Right forelimb (tissue), 1 donor: ENCODE results near the gene ANKRD33B.
"Not testable (repeated sequence)": the region's sequence is repeated elsewhere in the genome, so short reads cannot be mapped to it uniquely, and the experiment has no call there.

Experiments
- DNase-seq: peaks from one replicate; pipeline ENCODE4 v3.0.0-alpha.2; 2018

The ANKRD33B gene

GRCh38 chr5:10538103-10538788 lies 25.6 kb upstream of the ANKRD33B start:
- no peak for DNase-seq

- no peak for DNase-seq
These were observed 24.8 kb upstream of the ANKRD33B start for GRCh38 chr5:10538789-10539686.

GRCh38 chr5:10539687-10539998 lies 24.2 kb upstream of the ANKRD33B start:
- DNase-seq, result no peak

GRCh38 chr5:10540036-10540544 lies 23.8 kb upstream of the ANKRD33B start:
- no peak for DNase-seq

GRCh38 chr5:10540951-10541646 lies 22.8 kb upstream of the ANKRD33B start:
- DNase-seq, result no peak

- DNase-seq, result no peak
These were observed 21.8 kb upstream of the ANKRD33B start for GRCh38 chr5:10542055-10542550.

- DNase-seq, result no peak
These were observed 20.3 kb upstream of the ANKRD33B start for GRCh38 chr5:10543585-10544040.

GRCh38 chr5:10545084-10545483 lies 18.8 kb upstream of the ANKRD33B start:
- no peak for DNase-seq

- DNase-seq, result no peak
These were observed 17.7 kb upstream of the ANKRD33B start for GRCh38 chr5:10546186-10546585.

- no peak for DNase-seq
These were observed 15.3 kb upstream of the ANKRD33B start for GRCh38 chr5:10548418-10549122.

- DNase-seq, result not testable (repeated sequence)
These were observed 14.8 kb upstream of the ANKRD33B start for GRCh38 chr5:10549123-10549514.

GRCh38 chr5:10550222-10550995 lies 13.5 kb upstream of the ANKRD33B start:
- no peak for DNase-seq

- DNase-seq, result no peak
These were observed 12.1 kb upstream of the ANKRD33B start for GRCh38 chr5:10551782-10552138.

GRCh38 chr5:10552183-10553143 lies 11.4 kb upstream of the ANKRD33B start:
- no peak for DNase-seq

GRCh38 chr5:10553476-10553875 lies 10.4 kb upstream of the ANKRD33B start:
- DNase-seq, result no peak

- no peak for DNase-seq
These were observed 8.6 kb upstream of the ANKRD33B start for GRCh38 chr5:10555277-10555684.

- DNase-seq, result no peak
These were observed 7.5 kb upstream of the ANKRD33B start for GRCh38 chr5:10556289-10556807.

GRCh38 chr5:10556893-10557746 lies 6.8 kb upstream of the ANKRD33B start:
- no peak for DNase-seq

- no peak for DNase-seq
These were observed 4.7 kb upstream of the ANKRD33B start for GRCh38 chr5:10559151-10559550.
